Retinal pigment epithelial cell (primary cell): Measurements from ENCODE around the gene BMP6.

ENCODE experiments used
- DNase-seq: peaks from one replicate; pipeline ENCODE4 v3.0.0-alpha.2; 2010; ENCODE audit warnings: low read depth
- H3K4me3 ChIP-seq: 2 replicates; pipeline ENCODE4 v1.5.1; 2011; ENCODE audit warnings: mild to moderate bottlenecking, low read length, control low read depth, moderate library complexity
- CTCF ChIP-seq: conservative IDR thresholded peaks from 2 replicates; pipeline ENCODE4 v1.5.1; 2011; ENCODE audit warnings: low read depth, low read length, control low read depth, inconsistent platforms

The BMP6 gene

GRCh38 chr6:7914311-7914710 is 188.4 kb downstream of the BMP6 start:
- no peak for TF ChIP-seq CTCF

GRCh38 chr6:7914991-7915789 is 189.3 kb downstream of the BMP6 start:
- no peak for DNase-seq
- no peak for TF ChIP-seq CTCF
- no peak overlapping the region for H3K4me3 ChIP-seq

More at GRCh38 chr6:7914311-7914710, 188.4 kb downstream of the BMP6 start:
- H3K4me3 ChIP-seq, result no peak overlapping the region
- no peak for DNase-seq

GRCh38 chr6:7916959-7917358 is 191.1 kb downstream of the BMP6 start:
- no peak for DNase-seq
- TF ChIP-seq CTCF, result no peak
- no peak overlapping the region for H3K4me3 ChIP-seq

- no peak overlapping the region for H3K4me3 ChIP-seq
- DNase-seq, result no peak
- no peak for TF ChIP-seq CTCF
Observed at GRCh38 chr6:7917729-7918128, 191.8 kb downstream of the BMP6 start.

GRCh38 chr6:7918403-7918802 is 192.5 kb downstream of the BMP6 start:
- TF ChIP-seq CTCF, result no peak
- H3K4me3 ChIP-seq, result no peak overlapping the region
- no peak for DNase-seq

- no peak for DNase-seq
- H3K4me3 ChIP-seq, result no peak overlapping the region
- no peak for TF ChIP-seq CTCF
Observed at GRCh38 chr6:7919871-7920270, 194.0 kb downstream of the BMP6 start.

- H3K4me3 ChIP-seq, result no peak overlapping the region
Observed at GRCh38 chr6:7920425-7920824, 194.5 kb downstream of the BMP6 start.

More at GRCh38 chr6:7920425-7920824, 194.5 kb downstream of the BMP6 start:
- no peak for DNase-seq
- no peak for TF ChIP-seq CTCF
